ENCODE data around the gene DENND2C.
A peak's percentile ranks its signal among the peaks of the same experiment; 100 is the strongest.

Gene DENND2C

DNA sequence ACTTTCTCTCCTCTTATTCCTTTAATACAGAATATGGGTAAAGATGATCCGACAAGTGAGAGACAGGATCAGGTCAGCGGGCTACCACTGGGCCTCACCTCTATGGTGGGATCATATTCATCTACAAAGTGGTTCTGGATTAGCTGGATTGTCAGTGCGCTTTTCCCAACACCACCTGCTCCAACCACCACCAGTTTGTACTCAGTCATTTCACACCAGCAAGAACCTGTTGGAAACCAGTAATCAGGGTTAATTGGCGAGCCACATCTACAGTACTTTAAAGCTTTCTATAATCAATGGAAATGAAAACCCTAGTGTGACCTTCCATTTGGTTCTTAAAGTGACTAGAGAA, 46.1 kb upstream of the DENND2C start:
- H2AFZ ChIP-seq = peak overlapping the region; percentile 93
- no peak overlapping the region for H3K9ac ChIP-seq
- no peaks in the 10 kb centered on the region for H3K9me3 ChIP-seq (ENCODE audit: control insufficient read depth, low read length)
- no peaks in the 10 kb centered on the region for H3K36me3 ChIP-seq (ENCODE audit: control insufficient read depth, insufficient read depth, low read length)
- H3K79me2 ChIP-seq = peaks cover 3% of the 10 kb centered on the region
- H3K27me3 ChIP-seq (ENCODE audit: control insufficient read depth, insufficient read depth, low read length) = no peaks in the 10 kb centered on the region
- peak overlapping the region; percentile 78 for H3K27ac ChIP-seq
- H3K4me2 ChIP-seq (ENCODE audit: low read length) = peak overlapping the region; percentile 91
- no peaks in the 10 kb centered on the region for H3K4me1 ChIP-seq
- peak overlapping the region; percentile 97 for H3K4me3 ChIP-seq (ENCODE audit: low read depth, low read length)
- no peak for TF ChIP-seq CTCF (IDR thresholded peaks at IDR 0.05)

- Histone ChIP-seq H3K36me3 (ENCODE audit: control insufficient read depth, insufficient read depth, low read length) (no peaks in the 10 kb centered on the region), H3K79me2 (peaks cover 3% of the 10 kb centered on the region), H3K4me2 (ENCODE audit: low read length) (no peak overlapping the region), H3K9ac (no peak overlapping the region), H2AFZ (no peak overlapping the region), H3K4me3 (ENCODE audit: low read depth, low read length) (no peak overlapping the region), H3K27me3 (ENCODE audit: control insufficient read depth, insufficient read depth, low read length) (no peaks in the 10 kb centered on the region), H3K4me1 (no peaks in the 10 kb centered on the region), H3K27ac (no peak overlapping the region), H3K9me3 (ENCODE audit: control insufficient read depth, low read length) (no peaks in the 10 kb centered on the region)
- no peak for TF ChIP-seq CTCF (IDR thresholded peaks at IDR 0.05)
These were observed 43.1 kb upstream of the DENND2C start for GRCh38 chr1:114712977-114713376.

GRCh38 chr1:114710360-114710759, 40.5 kb upstream of the DENND2C start:
- no peak overlapping the region for H3K9ac ChIP-seq
- no peak overlapping the region for H2AFZ ChIP-seq
- no peaks in the 10 kb centered on the region for H3K79me2 ChIP-seq
- H3K27me3 ChIP-seq (ENCODE audit: control insufficient read depth, insufficient read depth, low read length) = no peaks in the 10 kb centered on the region
- no peak overlapping the region for H3K4me2 ChIP-seq (ENCODE audit: low read length)
- no peak overlapping the region for H3K27ac ChIP-seq
- no peak for TF ChIP-seq CTCF (IDR thresholded peaks at IDR 0.05)
- no peaks in the 10 kb centered on the region for H3K9me3 ChIP-seq (ENCODE audit: control insufficient read depth, low read length)
- no peaks in the 10 kb centered on the region for H3K36me3 ChIP-seq (ENCODE audit: control insufficient read depth, insufficient read depth, low read length)
- no peaks in the 10 kb centered on the region for H3K4me1 ChIP-seq
- no peak overlapping the region for H3K4me3 ChIP-seq (ENCODE audit: low read depth, low read length)

DNA sequence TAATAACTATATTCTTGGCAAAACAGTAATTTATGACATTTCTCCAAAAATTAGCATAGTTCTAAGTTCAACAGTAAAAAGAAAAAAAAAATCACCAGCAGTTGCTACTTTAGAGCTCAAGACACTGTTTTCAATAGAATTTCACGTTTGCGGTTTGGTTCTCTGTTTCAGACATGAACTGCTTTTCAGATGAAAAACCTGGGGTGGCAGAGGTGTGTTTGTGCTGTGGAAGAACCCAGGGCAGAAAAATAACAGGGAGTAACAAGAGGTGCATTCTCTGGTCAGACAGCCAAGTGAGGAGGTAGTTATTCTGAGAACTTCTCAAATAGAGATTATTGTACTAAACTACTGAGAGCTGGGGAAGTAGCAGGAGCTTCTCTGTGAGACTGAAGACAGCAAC, 37.8 kb upstream of the DENND2C start:
- Histone ChIP-seq H3K4me2 (ENCODE audit: low read length) (no peak overlapping the region), H3K9ac (no peak overlapping the region), H3K27me3 (ENCODE audit: control insufficient read depth, insufficient read depth, low read length) (no peaks in the 10 kb centered on the region), H3K9me3 (ENCODE audit: control insufficient read depth, low read length) (no peaks in the 10 kb centered on the region), H3K27ac (no peak overlapping the region), H3K4me3 (ENCODE audit: low read depth, low read length) (no peak overlapping the region), H3K4me1 (no peaks in the 10 kb centered on the region), H2AFZ (no peak overlapping the region), H3K36me3 (ENCODE audit: control insufficient read depth, insufficient read depth, low read length) (no peaks in the 10 kb centered on the region), H3K79me2 (no peaks in the 10 kb centered on the region)
- TF ChIP-seq CTCF (IDR thresholded peaks at IDR 0.05) = no peak

DNA sequence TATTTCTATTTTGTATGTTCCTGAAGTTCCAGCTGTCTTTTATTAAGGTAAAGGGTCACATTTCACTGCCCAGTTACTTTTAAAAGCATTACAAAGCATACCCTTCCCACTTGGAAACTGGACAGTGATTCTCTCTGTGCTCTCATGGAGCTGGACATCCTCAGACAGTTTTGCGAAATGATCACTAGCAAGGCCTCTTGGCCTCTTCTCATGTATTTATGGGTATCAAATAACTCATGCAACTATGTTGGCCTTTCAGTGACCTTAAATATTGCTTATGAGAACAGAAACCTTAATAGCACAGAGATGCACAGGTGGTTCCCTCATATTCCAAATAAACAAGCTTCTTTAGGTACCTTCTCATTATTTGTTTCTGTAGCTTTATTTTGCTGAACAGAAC, 33.4 kb upstream of the DENND2C start:
- Histone ChIP-seq H3K79me2 (no peaks in the 10 kb centered on the region), H3K4me3 (ENCODE audit: low read depth, low read length) (no peak overlapping the region), H3K4me2 (ENCODE audit: low read length) (no peak overlapping the region), H3K36me3 (ENCODE audit: control insufficient read depth, insufficient read depth, low read length) (no peaks in the 10 kb centered on the region), H2AFZ (no peak overlapping the region), H3K27ac (no peak overlapping the region), H3K9ac (no peak overlapping the region), H3K27me3 (ENCODE audit: control insufficient read depth, insufficient read depth, low read length) (no peaks in the 10 kb centered on the region), H3K4me1 (no peaks in the 10 kb centered on the region), H3K9me3 (ENCODE audit: control insufficient read depth, low read length) (no peaks in the 10 kb centered on the region)
- no peak for TF ChIP-seq CTCF (IDR thresholded peaks at IDR 0.05)
